RWPE2 (cell line): Measurements from ENCODE around the gene JPH2.
"Not testable (repeated sequence)": the region's sequence is repeated elsewhere in the genome, so short reads cannot be mapped to it uniquely, and the experiment has no call there.

Source experiments
- ATAC-seq: fragments of 200-7000 bp; cut with Tn5 transposase; 3 replicates; pipeline ENCODE4 v1.9.1; 2021; ENCODE audit warnings: low read depth
- DNase-seq: peaks from one replicate; pipeline ENCODE4 v3.0.0-alpha.2; 2020; ENCODE audit warnings: low spot score
- H3K27ac ChIP-seq: fragments of 450-650 bp; 2 replicates; pipeline ENCODE4 v1.5.1; 2017; ENCODE audit warnings: mild to moderate bottlenecking; ENCODE audit not compliant: poor library complexity, severe bottlenecking
- H3K27me3 ChIP-seq: fragments of 250-450 bp; sonication (Bioruptor Pico); 2 replicates; pipeline ENCODE4 v1.5.1; 2021; ENCODE audit warnings: mild to moderate bottlenecking, moderate library complexity; ENCODE audit not compliant: insufficient read depth, poor library complexity, severe bottlenecking
- H3K36me3 ChIP-seq: fragments of 250-450 bp; sonication (Bioruptor Pico); 2 replicates; pipeline ENCODE4 v1.5.1; 2020; ENCODE audit warnings: low read depth, mild to moderate bottlenecking, moderate library complexity
- H3K4me1 ChIP-seq: fragments of 250-450 bp; sonication (Bioruptor Pico); 2 replicates; pipeline ENCODE4 v1.5.1; 2021; ENCODE audit warnings: mild to moderate bottlenecking, moderate library complexity; ENCODE audit not compliant: insufficient read depth, poor library complexity, severe bottlenecking
- H3K4me3 ChIP-seq: fragments of 250-450 bp; sonication (Bioruptor Pico); 2 replicates; pipeline ENCODE4 v1.5.1; 2021; ENCODE audit warnings: mild to moderate bottlenecking, moderate library complexity; ENCODE audit not compliant: severe bottlenecking
- H3K9me3 ChIP-seq: fragments of 250-450 bp; sonication (Bioruptor Pico); 2 replicates; pipeline ENCODE4 v1.5.1; 2021; ENCODE audit warnings: mild to moderate bottlenecking, moderate library complexity; ENCODE audit not compliant: severe bottlenecking
- TF ChIP-seq, protein P1 (sequence below): fragments of 450-650 bp; IDR thresholded peaks from one replicate; pipeline ENCODE4 v1.5.1; 2017; ENCODE audit warnings: mild to moderate bottlenecking, moderate library complexity; ENCODE audit not compliant: poor library complexity, severe bottlenecking

The JPH2 gene

DNA sequence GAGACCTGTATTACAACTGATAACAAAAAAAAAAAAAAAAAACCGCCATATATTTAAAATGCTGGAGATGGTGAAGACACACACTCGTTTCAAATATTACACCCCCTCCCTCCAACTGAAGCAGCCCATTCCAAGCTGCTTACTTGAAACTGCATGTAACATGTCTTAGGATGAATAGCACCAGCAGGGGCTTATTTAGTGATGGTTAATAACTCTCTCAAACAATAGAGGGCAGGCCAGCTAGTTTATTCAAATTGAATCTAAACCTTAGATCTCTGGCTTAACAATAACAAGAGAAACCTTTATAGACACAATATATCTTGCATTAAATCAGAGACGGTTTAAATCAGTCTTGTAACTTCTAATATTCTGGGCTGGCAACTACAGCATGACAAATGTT is 9.3 kb upstream of the JPH2 start:
- H3K36me3 ChIP-seq: peaks cover 63% of the 10 kb centered on the region
- H3K4me3 ChIP-seq: no peak overlapping the region
- H3K27ac ChIP-seq: no peak overlapping the region
- DNase-seq: no peak
- H3K4me1 ChIP-seq: peaks cover 1% of the 10 kb centered on the region
- peak; percentile 69 for ATAC-seq
- H3K27me3 ChIP-seq: no peaks in the 10 kb centered on the region
- no peaks in the 10 kb centered on the region for H3K9me3 ChIP-seq
- TF ChIP-seq, protein P1, sequence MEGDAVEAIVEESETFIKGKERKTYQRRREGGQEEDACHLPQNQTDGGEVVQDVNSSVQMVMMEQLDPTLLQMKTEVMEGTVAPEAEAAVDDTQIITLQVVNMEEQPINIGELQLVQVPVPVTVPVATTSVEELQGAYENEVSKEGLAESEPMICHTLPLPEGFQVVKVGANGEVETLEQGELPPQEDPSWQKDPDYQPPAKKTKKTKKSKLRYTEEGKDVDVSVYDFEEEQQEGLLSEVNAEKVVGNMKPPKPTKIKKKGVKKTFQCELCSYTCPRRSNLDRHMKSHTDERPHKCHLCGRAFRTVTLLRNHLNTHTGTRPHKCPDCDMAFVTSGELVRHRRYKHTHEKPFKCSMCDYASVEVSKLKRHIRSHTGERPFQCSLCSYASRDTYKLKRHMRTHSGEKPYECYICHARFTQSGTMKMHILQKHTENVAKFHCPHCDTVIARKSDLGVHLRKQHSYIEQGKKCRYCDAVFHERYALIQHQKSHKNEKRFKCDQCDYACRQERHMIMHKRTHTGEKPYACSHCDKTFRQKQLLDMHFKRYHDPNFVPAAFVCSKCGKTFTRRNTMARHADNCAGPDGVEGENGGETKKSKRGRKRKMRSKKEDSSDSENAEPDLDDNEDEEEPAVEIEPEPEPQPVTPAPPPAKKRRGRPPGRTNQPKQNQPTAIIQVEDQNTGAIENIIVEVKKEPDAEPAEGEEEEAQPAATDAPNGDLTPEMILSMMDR: peak; percentile 64

DNA sequence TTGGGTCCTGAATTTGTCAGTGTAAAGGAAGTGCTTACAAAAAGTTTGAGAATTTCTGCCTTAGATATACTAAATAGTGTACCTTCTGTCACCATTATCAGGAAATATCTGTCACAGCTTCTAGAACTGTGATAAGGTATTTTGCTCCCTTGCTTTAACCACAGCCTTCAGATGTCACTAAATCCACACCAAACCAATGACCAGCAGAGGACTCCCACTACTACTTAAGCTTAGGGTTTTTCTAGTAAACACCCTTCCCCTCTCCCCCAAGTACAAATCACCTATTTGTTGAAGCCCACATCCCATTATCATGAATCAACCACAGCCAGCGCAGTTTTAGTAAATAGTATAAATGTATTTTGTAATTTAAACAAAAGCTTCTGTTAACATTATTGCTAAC is 8.6 kb upstream of the JPH2 start:
- no peak overlapping the region for H3K27ac ChIP-seq
- no peaks in the 10 kb centered on the region for H3K27me3 ChIP-seq
- no peak for ATAC-seq
- TF ChIP-seq, protein P1: no peak
- H3K4me3 ChIP-seq: no peak overlapping the region
- H3K4me1 ChIP-seq: no peaks in the 10 kb centered on the region
- no peaks in the 10 kb centered on the region for H3K9me3 ChIP-seq
- peaks cover 56% of the 10 kb centered on the region for H3K36me3 ChIP-seq
- no peak for DNase-seq

DNA sequence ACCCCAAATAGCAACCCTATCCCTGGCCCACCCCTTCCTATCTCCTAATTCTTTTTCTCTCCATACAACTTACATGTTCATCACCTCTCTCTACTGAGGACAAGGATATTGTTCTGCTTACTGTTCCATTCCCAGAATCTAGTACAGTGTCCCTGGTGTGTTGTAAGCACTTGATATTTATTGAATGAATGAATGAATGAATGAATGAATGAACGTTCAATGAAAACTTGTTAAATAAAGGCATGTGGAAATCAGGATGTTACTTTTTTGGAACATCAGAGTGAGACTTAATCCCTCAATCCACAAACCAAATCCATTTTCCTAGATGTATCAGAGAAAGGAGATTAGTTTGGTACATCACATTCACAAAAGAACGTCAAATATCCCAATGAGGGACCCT is 6.8 kb upstream of the JPH2 start:
- DNase-seq (no peak), ATAC-seq (no peak)
- Histone ChIP-seq H3K27ac (no peak overlapping the region), H3K36me3 (peaks cover 38% of the 10 kb centered on the region), H3K4me1 (peaks cover 5% of the 10 kb centered on the region), H3K9me3 (no peaks in the 10 kb centered on the region), H3K27me3 (no peaks in the 10 kb centered on the region), H3K4me3 (no peak overlapping the region)
- TF ChIP-seq, protein P1: no peak

DNA sequence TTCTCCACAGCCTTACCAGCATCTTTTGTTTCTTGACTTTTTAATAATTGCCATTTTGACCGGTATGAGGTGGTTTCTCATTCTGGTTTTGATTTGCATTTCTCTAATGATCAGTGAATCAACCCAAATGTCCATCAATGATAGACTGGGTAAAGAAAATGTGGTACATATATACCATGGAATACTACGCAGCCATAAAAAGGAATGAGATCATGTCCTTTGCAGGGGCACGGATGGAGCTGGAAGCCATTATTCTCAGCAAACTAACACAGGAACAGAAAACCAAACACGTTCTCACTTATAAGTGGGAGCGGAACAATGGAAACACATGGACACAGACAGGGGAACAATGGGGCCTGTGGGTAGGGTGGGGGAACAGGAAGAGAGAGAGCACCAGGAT is 4.7 kb upstream of the JPH2 start:
- ATAC-seq, H3K27me3 ChIP-seq, H3K27ac ChIP-seq, DNase-seq, H3K9me3 ChIP-seq, H3K4me3 ChIP-seq: not testable (repeated sequence)
- Histone ChIP-seq H3K4me1 (peaks cover 18% of the 10 kb centered on the region), H3K36me3 (peaks cover 16% of the 10 kb centered on the region)

DNA sequence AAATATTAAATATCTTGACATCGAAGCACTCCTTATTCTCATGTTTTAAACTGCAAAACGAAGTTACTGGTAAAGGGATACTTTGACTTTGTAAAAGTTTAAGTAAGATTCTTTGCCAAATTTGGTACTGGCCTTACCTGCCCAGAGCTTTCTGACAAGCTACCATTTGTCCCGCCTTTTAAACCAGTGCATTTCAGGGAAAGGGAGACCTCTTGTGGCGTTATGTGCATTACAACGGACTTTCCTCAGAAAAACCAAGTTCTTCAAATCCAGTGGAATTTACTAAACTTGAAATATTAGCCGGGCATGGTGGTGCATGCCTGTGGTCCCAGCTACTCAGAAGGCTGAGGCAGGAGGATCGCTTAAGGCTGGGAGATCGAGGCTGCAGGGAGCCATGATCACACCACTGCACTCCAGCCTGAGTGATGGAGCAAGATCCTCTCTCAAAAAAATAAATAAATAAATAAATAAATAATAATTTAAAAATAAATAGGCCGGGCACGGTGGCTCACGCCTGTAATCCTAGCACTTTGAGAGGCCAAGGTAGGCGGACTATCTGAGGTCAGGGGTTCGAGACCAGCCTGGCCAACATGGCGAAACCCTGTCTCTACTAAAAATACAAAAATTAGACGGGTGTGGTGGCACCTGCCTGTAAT is 3.3 kb upstream of the JPH2 start:
- not testable (repeated sequence) for DNase-seq, H3K36me3 ChIP-seq, H3K27me3 ChIP-seq, H3K4me3 ChIP-seq, H3K9me3 ChIP-seq
- TF ChIP-seq, protein P1: peak; percentile 100
- peak; percentile 15 for ATAC-seq
- peaks cover 24% of the 10 kb centered on the region for H3K4me1 ChIP-seq
- H3K27ac ChIP-seq: peak overlapping the region; percentile 96
